SK-N-SH (cell line): Measurements from ENCODE around the gene CAPN11.

Source experiments
- NRF1 ChIP-seq: IDR thresholded peaks from 2 replicates; pipeline ENCODE4 v1.6.1; 2012; ENCODE audit warnings: low read depth, mild to moderate bottlenecking, low read length
- TF ChIP-seq, protein P1 (sequence below): fragments of 200-600 bp; sonication (generic); IDR thresholded peaks from 2 replicates; pipeline ENCODE4 v1.6.1; 2017; ENCODE audit warnings: antibody characterized with exemption, mild to moderate bottlenecking, moderate library complexity

DNA sequence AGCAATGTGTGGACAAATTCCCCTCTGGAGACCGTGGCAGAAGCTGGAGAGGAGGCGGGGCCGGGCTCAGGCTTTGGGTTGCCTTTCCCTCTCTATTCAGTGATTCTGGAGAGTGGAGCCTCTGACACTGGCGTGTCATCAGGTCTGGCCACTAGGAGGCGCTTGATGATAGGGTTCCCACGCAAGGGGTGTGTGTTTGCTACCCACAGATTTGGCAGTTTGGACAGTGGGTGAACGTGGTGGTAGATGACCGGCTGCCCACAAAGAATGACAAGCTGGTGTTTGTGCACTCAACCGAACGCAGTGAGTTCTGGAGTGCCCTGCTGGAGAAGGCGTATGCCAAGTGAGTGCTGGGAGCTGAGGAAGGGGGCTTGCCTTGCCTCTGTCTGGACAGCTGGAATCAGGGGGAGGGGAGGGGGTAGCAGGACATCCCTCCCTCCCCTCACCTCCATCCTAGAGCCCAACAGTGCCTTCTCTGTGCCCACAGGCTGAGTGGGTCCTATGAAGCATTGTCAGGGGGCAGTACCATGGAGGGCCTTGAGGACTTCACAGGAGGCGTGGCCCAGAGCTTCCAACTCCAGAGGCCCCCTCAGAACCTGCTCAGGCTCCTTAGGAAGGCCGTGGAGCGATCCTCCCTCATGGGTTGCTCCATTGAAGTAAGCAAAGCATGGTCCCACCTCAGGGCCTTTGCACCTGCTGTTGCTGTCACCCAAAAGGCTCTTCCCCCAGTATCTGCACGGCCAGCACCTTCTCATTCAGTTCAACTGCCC, 14.3 kb downstream of the CAPN11 start:
- TF ChIP-seq, protein P1, sequence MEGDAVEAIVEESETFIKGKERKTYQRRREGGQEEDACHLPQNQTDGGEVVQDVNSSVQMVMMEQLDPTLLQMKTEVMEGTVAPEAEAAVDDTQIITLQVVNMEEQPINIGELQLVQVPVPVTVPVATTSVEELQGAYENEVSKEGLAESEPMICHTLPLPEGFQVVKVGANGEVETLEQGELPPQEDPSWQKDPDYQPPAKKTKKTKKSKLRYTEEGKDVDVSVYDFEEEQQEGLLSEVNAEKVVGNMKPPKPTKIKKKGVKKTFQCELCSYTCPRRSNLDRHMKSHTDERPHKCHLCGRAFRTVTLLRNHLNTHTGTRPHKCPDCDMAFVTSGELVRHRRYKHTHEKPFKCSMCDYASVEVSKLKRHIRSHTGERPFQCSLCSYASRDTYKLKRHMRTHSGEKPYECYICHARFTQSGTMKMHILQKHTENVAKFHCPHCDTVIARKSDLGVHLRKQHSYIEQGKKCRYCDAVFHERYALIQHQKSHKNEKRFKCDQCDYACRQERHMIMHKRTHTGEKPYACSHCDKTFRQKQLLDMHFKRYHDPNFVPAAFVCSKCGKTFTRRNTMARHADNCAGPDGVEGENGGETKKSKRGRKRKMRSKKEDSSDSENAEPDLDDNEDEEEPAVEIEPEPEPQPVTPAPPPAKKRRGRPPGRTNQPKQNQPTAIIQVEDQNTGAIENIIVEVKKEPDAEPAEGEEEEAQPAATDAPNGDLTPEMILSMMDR, result peak; percentile 90
- TF ChIP-seq NRF1, result no peak
